GM23338 (cell line): ENCODE results near the gene SNORC. TPM values are rescaled to one million over a fixed set of nuclear protein-coding genes. Genes with fewer than 3 reads are reported as not detected.

Source experiments
- ATAC-seq: fragments of 200-7000 bp; cut with Tn5 transposase; 3 replicates; pipeline ENCODE4 v1.9.1; 2020
- DNase-seq: peaks from one replicate; pipeline ENCODE4 v3.0.0-alpha.2; 2015; ENCODE audit warnings: low spot score
- H2AFZ ChIP-seq: fragments of 200-600 bp; sonication (generic); 2 replicates; pipeline ENCODE4 v1.8.0; 2016; ENCODE audit warnings: antibody characterized with exemption, mild to moderate bottlenecking, moderate library complexity
- H3F3A ChIP-seq: fragments of 200-600 bp; sonication (generic); replicated peaks from 2 replicates; pipeline ENCODE4 v1.8.0; 2017; ENCODE audit warnings: antibody characterized with exemption, mixed run types, low read depth
- H3K27ac ChIP-seq: fragments of 200-600 bp; sonication (generic); 2 replicates; pipeline ENCODE4 v1.6.1; 2016; ENCODE audit warnings: low read depth
- H3K27me3 ChIP-seq: fragments of 200-600 bp; sonication (generic); 2 replicates; pipeline ENCODE4 v1.8.0; 2016; ENCODE audit warnings: mild to moderate bottlenecking, mixed run types, moderate library complexity; ENCODE audit not compliant: insufficient read depth
- H3K36me3 ChIP-seq: fragments of 200-600 bp; sonication (generic); 2 replicates; pipeline ENCODE4 v1.8.0; 2016; ENCODE audit warnings: mild to moderate bottlenecking; ENCODE audit not compliant: insufficient read depth
- H3K4me1 ChIP-seq: fragments of 200-600 bp; sonication (generic); 2 replicates; pipeline ENCODE4 v1.8.0; 2016; ENCODE audit warnings: mild to moderate bottlenecking, moderate library complexity; ENCODE audit not compliant: insufficient read depth
- H3K4me2 ChIP-seq: fragments of 200-600 bp; sonication (generic); 2 replicates; pipeline ENCODE4 v1.7.1; 2017; ENCODE audit warnings: mixed run types
- H3K4me3 ChIP-seq: fragments of 200-600 bp; sonication (generic); 2 replicates; pipeline ENCODE4 v1.6.1; 2016; ENCODE audit warnings: mixed run types
- H3K79me2 ChIP-seq: fragments of 200-600 bp; sonication (generic); replicated peaks from 2 replicates; pipeline ENCODE4 v1.8.0; 2017; ENCODE audit warnings: mild to moderate bottlenecking; ENCODE audit not compliant: insufficient read depth
- H3K9me2 ChIP-seq: fragments of 200-600 bp; sonication (generic); 2 replicates; pipeline ENCODE4 v1.8.0; 2017; ENCODE audit not compliant: insufficient read depth
- H4K20me1 ChIP-seq: fragments of 200-600 bp; sonication (generic); replicated peaks from 2 replicates; pipeline ENCODE4 v1.8.0; 2017; ENCODE audit warnings: mild to moderate bottlenecking; ENCODE audit not compliant: insufficient read depth
- H3K27ac Mint-ChIP-seq: 2 replicates; pipeline ENCODE4 v1.8.0; 2020; ENCODE audit warnings: inconsistent platforms, mild to moderate bottlenecking, moderate library complexity, mixed read lengths
- H3K27me3 Mint-ChIP-seq: 3 replicates; pipeline ENCODE4 v1.8.0; 2022; ENCODE audit warnings: low read depth, mild to moderate bottlenecking, moderate library complexity, mixed read lengths, inconsistent platforms; ENCODE audit not compliant: insufficient read depth, poor library complexity
- H3K36me3 Mint-ChIP-seq: 3 replicates; pipeline ENCODE4 v1.8.0; 2021; ENCODE audit warnings: low read depth, mild to moderate bottlenecking, inconsistent platforms, moderate library complexity, mixed read lengths
- H3K4me1 Mint-ChIP-seq: 3 replicates; pipeline ENCODE4 v1.8.0; 2020; ENCODE audit warnings: mild to moderate bottlenecking, inconsistent platforms, mixed read lengths
- H3K4me3 Mint-ChIP-seq: 3 replicates; pipeline ENCODE4 v1.8.0; 2021; ENCODE audit warnings: moderate library complexity, mild to moderate bottlenecking, inconsistent platforms, mixed read lengths
- H3K9me3 Mint-ChIP-seq: 3 replicates; pipeline ENCODE4 v1.8.0; 2020; ENCODE audit warnings: moderate library complexity, mild to moderate bottlenecking, inconsistent platforms, mixed read lengths
- CREB1 ChIP-seq: fragments of 250-450 bp; sonication (Bioruptor Pico); IDR thresholded peaks from 2 replicates; pipeline ENCODE4 v1.5.0; 2020; ENCODE audit warnings: low read depth, mild to moderate bottlenecking, moderate library complexity
- EZH2 ChIP-seq: fragments of 200-600 bp; sonication (generic); IDR thresholded peaks from one replicate; pipeline ENCODE4 v1.8.0; 2017; ENCODE audit warnings: antibody characterized with exemption, mild to moderate bottlenecking, low read depth; ENCODE audit not compliant: unreplicated experiment
- EZH2phosphoT487 ChIP-seq: fragments of 200-600 bp; sonication (generic); IDR thresholded peaks from one replicate; pipeline ENCODE4 v1.8.1; 2018; ENCODE audit warnings: antibody characterized with exemption; ENCODE audit not compliant: unreplicated experiment
- JUNB ChIP-seq: IDR thresholded peaks from one replicate; pipeline ENCODE4 v1.6.1; 2016; ENCODE audit warnings: antibody characterized with exemption; ENCODE audit not compliant: unreplicated experiment
- NANOG ChIP-seq: IDR thresholded peaks from 2 replicates; pipeline ENCODE4 v1.6.1; 2016; ENCODE audit warnings: antibody characterized with exemption, borderline replicate concordance
- POLR2AphosphoS5 ChIP-seq: IDR thresholded peaks from 2 replicates; pipeline ENCODE4 v1.6.1; 2016; ENCODE audit warnings: antibody characterized with exemption, low read depth
- REST ChIP-seq: IDR thresholded peaks from one replicate; pipeline ENCODE4 v1.6.1; 2018; ENCODE audit warnings: antibody characterized with exemption; ENCODE audit not compliant: unreplicated experiment
- STAT1 ChIP-seq: IDR thresholded peaks from one replicate; pipeline ENCODE4 v1.6.1; 2016; ENCODE audit warnings: antibody characterized with exemption; ENCODE audit not compliant: unreplicated experiment
- ZNF114 ChIP-seq: fragments of 250-450 bp; sonication (Bioruptor Pico); IDR thresholded peaks from 2 replicates; pipeline ENCODE4 v1.5.0; 2020; ENCODE audit warnings: mild to moderate bottlenecking, moderate library complexity
- ZNF331 ChIP-seq: fragments of 250-450 bp; sonication (Bioruptor Pico); IDR thresholded peaks from 2 replicates; pipeline ENCODE4 v1.5.0; 2020; ENCODE audit warnings: low read depth, mild to moderate bottlenecking, moderate library complexity
- ZNF462 ChIP-seq: fragments of 250-450 bp; sonication (Bioruptor Pico); IDR thresholded peaks from 2 replicates; pipeline ENCODE4 v1.5.0; 2020; ENCODE audit warnings: mild to moderate bottlenecking, moderate library complexity
- polyA plus RNA-seq: library from polyadenylated mRNA; unstranded; fragments of >200 nt; fragmentation: Nextera tagmentation; extraction: Ambion mirVana; gene quantifications from 2 replicates; pipeline ENCODE4 v1.2.1, GENCODE V29; 2016
- total RNA-seq: library from RNA; depleted of rRNA; stranded (reverse); fragments of >200 nt; shearing (Covaris generic); gene quantifications from 2 replicates; pipeline ENCODE4 v1.2.3, GENCODE V29; 2014
- TF ChIP-seq, protein P1 (sequence below), 2 experiments: fragments of 200-600 bp in 1 of 2; sonication (generic) in 1 of 2; conservative IDR thresholded peaks; 2 replicates each; pipeline versions ENCODE4 v1.5.1 to v1.6.1; 2016 to 2017; ENCODE audit warnings: antibody characterized with exemption in 2 of 2, low read depth in 2 of 2, mild to moderate bottlenecking in 2 of 2, moderate library complexity in 1 of 2
- TF ChIP-seq, protein P2 (sequence below): IDR thresholded peaks from 2 replicates; pipeline ENCODE4 v1.6.1; 2016; ENCODE audit warnings: antibody characterized with exemption

SNORC gene
- total and polyA plus RNA-seq, 2 experiments from 2014 or later, result 0.80 to 1.6 TPM

- Mint-ChIP-seq H3K36me3 (no peaks in the 10 kb centered on the region), H3K4me1 (peaks cover 16% of the 10 kb centered on the region), H3K27me3 (peaks cover 10% of the 10 kb centered on the region), H3K4me3 (no peak overlapping the region), H3K9me3 (no peaks in the 10 kb centered on the region), H3K27ac (no peak overlapping the region)
- H3K4me3 ChIP-seq, result no peak overlapping the region
- H3K4me2 ChIP-seq, result no peak overlapping the region
- H4K20me1 ChIP-seq, result no peaks in the 10 kb centered on the region
- no peak overlapping the region for H3K27ac ChIP-seq
- H3K27me3 ChIP-seq, result no peaks in the 10 kb centered on the region
- no peak for ATAC-seq
- 0 out of 2 replicates have a peak, but pooled peaks cover 3% of the 10 kb centered on the region for H3K4me1 ChIP-seq
- TF ChIP-seq ZNF331 (CRISPR knock-in tag), result no peak
- TF ChIP-seq NANOG, result no peak
- TF ChIP-seq, protein P1, sequence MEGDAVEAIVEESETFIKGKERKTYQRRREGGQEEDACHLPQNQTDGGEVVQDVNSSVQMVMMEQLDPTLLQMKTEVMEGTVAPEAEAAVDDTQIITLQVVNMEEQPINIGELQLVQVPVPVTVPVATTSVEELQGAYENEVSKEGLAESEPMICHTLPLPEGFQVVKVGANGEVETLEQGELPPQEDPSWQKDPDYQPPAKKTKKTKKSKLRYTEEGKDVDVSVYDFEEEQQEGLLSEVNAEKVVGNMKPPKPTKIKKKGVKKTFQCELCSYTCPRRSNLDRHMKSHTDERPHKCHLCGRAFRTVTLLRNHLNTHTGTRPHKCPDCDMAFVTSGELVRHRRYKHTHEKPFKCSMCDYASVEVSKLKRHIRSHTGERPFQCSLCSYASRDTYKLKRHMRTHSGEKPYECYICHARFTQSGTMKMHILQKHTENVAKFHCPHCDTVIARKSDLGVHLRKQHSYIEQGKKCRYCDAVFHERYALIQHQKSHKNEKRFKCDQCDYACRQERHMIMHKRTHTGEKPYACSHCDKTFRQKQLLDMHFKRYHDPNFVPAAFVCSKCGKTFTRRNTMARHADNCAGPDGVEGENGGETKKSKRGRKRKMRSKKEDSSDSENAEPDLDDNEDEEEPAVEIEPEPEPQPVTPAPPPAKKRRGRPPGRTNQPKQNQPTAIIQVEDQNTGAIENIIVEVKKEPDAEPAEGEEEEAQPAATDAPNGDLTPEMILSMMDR (conservative IDR thresholded peaks at IDR 0.05; ENCODE audit: low read depth in 2 of 2), result no peak
- no peak for TF ChIP-seq EZH2
- TF ChIP-seq, protein P2, sequence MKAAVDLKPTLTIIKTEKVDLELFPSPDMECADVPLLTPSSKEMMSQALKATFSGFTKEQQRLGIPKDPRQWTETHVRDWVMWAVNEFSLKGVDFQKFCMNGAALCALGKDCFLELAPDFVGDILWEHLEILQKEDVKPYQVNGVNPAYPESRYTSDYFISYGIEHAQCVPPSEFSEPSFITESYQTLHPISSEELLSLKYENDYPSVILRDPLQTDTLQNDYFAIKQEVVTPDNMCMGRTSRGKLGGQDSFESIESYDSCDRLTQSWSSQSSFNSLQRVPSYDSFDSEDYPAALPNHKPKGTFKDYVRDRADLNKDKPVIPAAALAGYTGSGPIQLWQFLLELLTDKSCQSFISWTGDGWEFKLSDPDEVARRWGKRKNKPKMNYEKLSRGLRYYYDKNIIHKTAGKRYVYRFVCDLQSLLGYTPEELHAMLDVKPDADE, result no peak
- TF ChIP-seq REST, result no peak
- TF ChIP-seq EZH2phosphoT487, result no peak
- no peak for TF ChIP-seq STAT1
- no peak for TF ChIP-seq CREB1 (CRISPR knock-in tag)
- no peak for TF ChIP-seq POLR2AphosphoS5
- no peak for TF ChIP-seq ZNF462
- TF ChIP-seq JUNB, result no peak
- no peak for TF ChIP-seq ZNF114
- DNase-seq, result no peak
- no peaks in the 10 kb centered on the region for H3K9me2 ChIP-seq
- no peaks in the 10 kb centered on the region for H3K36me3 ChIP-seq
- no peaks in the 10 kb centered on the region for H3K79me2 ChIP-seq
- H3F3A ChIP-seq, result no peaks in the 10 kb centered on the region; the same call in 1 of the 2 replicates
- no peak overlapping the region for H2AFZ ChIP-seq
Observed at GRCh38 chr2:232884549-232885263, 14.6 kb downstream of the SNORC start.
